ENCODE results near the gene HOMER2. TPM values are rescaled to one million over a fixed set of nuclear protein-coding genes. Genes with fewer than 3 reads are reported as not detected.
A peak's percentile ranks its signal among the peaks of the same experiment; 100 is the strongest.

HOMER2 gene
- total and polyA plus RNA-seq, 4 donors, result 22.4 to 36.0 (median 27.8) TPM

DNA sequence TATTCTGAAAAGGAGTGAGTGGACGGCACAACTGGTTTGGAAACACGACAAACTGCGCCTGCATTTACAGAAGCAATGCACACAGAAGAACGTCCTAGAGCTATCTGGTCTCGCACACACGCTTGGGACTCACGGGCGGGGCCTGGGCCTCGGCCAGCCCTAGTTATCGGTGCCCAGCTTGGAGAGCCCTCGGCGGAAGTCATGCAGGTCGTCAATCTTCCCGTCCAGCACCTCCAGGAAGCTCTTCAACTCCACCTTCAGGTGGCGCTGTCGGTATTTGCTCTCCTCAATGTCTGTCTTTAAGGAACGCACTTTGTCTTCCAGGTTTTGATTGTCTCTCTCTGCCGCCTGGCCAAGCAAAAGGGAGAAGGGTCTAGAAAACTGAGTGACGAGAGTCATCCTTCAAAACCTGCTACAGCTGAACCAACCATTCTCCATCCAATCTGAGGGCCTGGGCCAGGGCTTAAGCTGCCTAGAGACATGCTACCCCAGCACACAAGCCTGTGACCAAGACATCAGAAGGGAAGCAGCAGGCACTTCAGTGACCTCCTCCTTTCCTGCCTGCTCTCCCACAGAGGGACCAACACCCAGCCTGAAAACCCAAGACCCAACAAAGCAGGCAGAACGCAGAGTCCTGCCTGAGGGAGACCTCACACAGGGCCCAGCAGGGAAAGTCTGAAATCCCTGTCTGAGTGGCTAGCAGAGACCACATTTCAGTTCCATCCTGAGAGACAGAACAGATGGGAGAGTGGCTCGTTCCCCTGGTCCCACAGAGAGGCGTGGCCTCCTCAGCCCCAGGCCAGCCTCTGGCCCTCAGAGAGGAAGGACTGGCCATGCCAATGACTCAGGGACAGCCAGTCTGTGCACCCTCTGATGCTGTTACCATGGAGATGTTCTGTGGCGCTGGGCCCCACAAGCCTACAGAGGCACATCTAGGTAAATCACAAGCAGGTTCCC, 102.7 kb downstream of the HOMER2 start:
- 21% methylated on average over 20 of the region's 23 CpGs for WGBS (ENCODE audit: insufficient coverage)
- H3K4me1 ChIP-seq (ENCODE audit: control insufficient read depth, insufficient read depth, low read length), result peaks cover 22% of the 10 kb centered on the region
- no peaks in the 10 kb centered on the region for H3K9me3 ChIP-seq (ENCODE audit: control insufficient read depth, insufficient read depth, low read length)
- no peaks in the 10 kb centered on the region for H3K27me3 ChIP-seq (ENCODE audit: control insufficient read depth, insufficient read depth, low read length)
- peak in 5 of 6 donors; percentile 35 to 90 (median 47) for DNase-seq (ENCODE audit: low read depth in 4 of 6, low spot score in 6 of 6)
- H3K36me3 ChIP-seq (ENCODE audit: control insufficient read depth, insufficient read depth, low read length), result peaks cover 59% of the 10 kb centered on the region
- peak overlapping the region; percentile 71 for H3K27ac ChIP-seq (ENCODE audit: low read depth, low read length)
- H3K4me3 ChIP-seq (ENCODE audit: low read depth, low read length), result no peak overlapping the region

DNA sequence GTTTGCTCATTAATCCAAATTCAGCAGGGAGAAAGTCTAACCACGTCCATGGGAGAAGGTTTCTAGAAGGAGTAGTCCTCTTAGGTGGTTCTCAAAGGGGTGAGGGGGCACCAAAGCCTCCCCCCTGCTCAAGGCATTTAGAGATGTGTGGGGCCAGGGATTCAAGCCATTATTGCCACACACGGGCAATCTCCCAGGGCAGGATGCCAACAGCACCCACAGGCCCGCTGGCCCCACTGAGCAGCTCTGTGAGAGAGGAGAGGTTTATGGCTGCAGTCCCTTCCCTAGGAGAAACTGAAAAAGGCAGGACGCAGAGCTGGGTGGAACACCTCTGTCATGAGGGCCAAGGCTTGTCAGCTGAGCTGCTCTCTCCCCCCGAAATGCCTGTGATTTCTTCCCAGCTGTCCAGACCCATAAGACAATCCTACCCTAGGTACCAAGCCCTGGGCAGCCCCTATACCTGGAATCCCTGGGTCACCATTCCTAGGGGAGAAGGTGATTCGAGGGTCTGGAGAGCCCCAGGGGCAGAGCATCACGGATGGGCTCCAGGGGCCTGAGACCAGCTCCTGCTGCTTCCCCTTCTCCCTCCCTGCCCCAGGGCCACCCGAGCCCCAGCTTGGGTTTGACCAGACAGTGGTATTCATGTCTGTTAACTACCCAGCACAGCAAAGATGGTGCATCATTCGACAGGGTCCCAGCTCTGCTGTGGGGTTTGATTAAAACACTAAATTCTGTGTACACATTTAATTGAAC, 104.1 kb downstream of the HOMER2 start:
- 78% methylated on average over 7 of the region's 9 CpGs for whole genome bisulfite sequencing (ENCODE audit: insufficient coverage)
- H3K27ac ChIP-seq (ENCODE audit: low read depth, low read length), result no peak overlapping the region
- no peak for DNase-seq (ENCODE audit: low read depth in 4 of 6, low spot score in 6 of 6)
- peaks cover 22% of the 10 kb centered on the region for H3K4me1 ChIP-seq (ENCODE audit: control insufficient read depth, insufficient read depth, low read length)
- no peak overlapping the region for H3K4me3 ChIP-seq (ENCODE audit: low read depth, low read length)
- no peaks in the 10 kb centered on the region for H3K9me3 ChIP-seq (ENCODE audit: control insufficient read depth, insufficient read depth, low read length)
- no peaks in the 10 kb centered on the region for H3K27me3 ChIP-seq (ENCODE audit: control insufficient read depth, insufficient read depth, low read length)
- peaks cover 49% of the 10 kb centered on the region for H3K36me3 ChIP-seq (ENCODE audit: control insufficient read depth, insufficient read depth, low read length)

- peaks cover 22% of the 10 kb centered on the region for H3K4me1 ChIP-seq (ENCODE audit: control insufficient read depth, insufficient read depth, low read length)
- H3K9me3 ChIP-seq (ENCODE audit: control insufficient read depth, insufficient read depth, low read length), result no peaks in the 10 kb centered on the region
- 77% methylated on average over 7 of the region's 8 CpGs for whole genome bisulfite sequencing (ENCODE audit: insufficient coverage)
- DNase-seq (ENCODE audit: low read depth in 4 of 6, low spot score in 6 of 6), result no peak
- no peak overlapping the region for H3K4me3 ChIP-seq (ENCODE audit: low read depth, low read length)
- H3K27me3 ChIP-seq (ENCODE audit: control insufficient read depth, insufficient read depth, low read length), result no peaks in the 10 kb centered on the region
- no peak overlapping the region for H3K27ac ChIP-seq (ENCODE audit: low read depth, low read length)
- H3K36me3 ChIP-seq (ENCODE audit: control insufficient read depth, insufficient read depth, low read length), result peaks cover 49% of the 10 kb centered on the region
Observed at GRCh38 chr15:82847703-82848102, 104.8 kb downstream of the HOMER2 start.

DNA sequence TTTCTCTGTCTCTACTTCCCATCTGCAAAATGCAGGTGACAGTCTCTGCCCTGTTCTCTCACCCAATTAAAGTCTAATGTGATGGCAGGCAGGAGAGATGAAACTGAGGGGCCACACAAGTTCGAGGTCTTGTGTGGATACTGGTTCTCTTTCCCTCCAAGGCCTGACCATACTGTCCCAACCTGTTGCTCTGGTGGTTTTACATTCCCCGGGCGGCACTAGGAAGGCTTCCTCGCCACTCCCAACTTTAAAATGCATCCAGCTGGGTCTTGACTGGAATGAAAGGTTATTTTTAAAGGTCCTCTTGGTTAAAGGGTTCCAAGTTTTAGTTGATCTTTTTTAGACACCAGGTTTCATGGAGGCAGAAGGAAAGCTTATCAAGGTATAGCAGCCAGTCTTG, 105.9 kb downstream of the HOMER2 start:
- Histone ChIP-seq H3K27me3 (ENCODE audit: control insufficient read depth, insufficient read depth, low read length) (no peaks in the 10 kb centered on the region), H3K4me3 (ENCODE audit: low read depth, low read length) (no peak overlapping the region), H3K36me3 (ENCODE audit: control insufficient read depth, insufficient read depth, low read length) (peaks cover 45% of the 10 kb centered on the region), H3K4me1 (ENCODE audit: control insufficient read depth, insufficient read depth, low read length) (peaks cover 19% of the 10 kb centered on the region), H3K9me3 (ENCODE audit: control insufficient read depth, insufficient read depth, low read length) (no peaks in the 10 kb centered on the region), H3K27ac (ENCODE audit: low read depth, low read length) (no peak overlapping the region)
- no peak for DNase-seq (ENCODE audit: low read depth in 4 of 6, low spot score in 6 of 6)
- WGBS (ENCODE audit: insufficient coverage), result 80% methylated on average over 1 of the region's 4 CpGs

DNA sequence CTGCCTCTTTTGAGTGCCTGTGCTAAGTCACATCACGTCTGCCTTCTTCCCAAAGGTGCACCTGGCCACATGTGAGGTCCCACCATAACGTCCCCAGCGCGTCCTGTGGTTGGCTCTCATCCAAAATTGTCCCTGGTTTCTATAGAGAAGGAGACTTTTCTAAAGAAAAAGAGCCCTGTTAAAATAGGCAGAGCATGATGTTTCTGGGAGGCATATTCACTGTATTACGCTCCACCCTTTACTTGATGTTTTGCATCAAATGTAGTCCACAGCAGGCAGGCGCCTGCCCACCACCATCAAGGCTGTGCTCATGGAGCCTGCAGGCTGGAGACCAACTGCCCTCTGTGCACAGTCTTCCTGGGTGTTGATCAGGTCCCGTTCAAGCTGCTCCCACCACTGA, 106.8 kb downstream of the HOMER2 start:
- no peak for DNase-seq (ENCODE audit: low read depth in 4 of 6, low spot score in 6 of 6)
- Histone ChIP-seq H3K9me3 (ENCODE audit: control insufficient read depth, insufficient read depth, low read length) (no peaks in the 10 kb centered on the region), H3K27me3 (ENCODE audit: control insufficient read depth, insufficient read depth, low read length) (no peaks in the 10 kb centered on the region), H3K27ac (ENCODE audit: low read depth, low read length) (no peak overlapping the region), H3K4me3 (ENCODE audit: low read depth, low read length) (no peak overlapping the region), H3K4me1 (ENCODE audit: control insufficient read depth, insufficient read depth, low read length) (peaks cover 17% of the 10 kb centered on the region), H3K36me3 (ENCODE audit: control insufficient read depth, insufficient read depth, low read length) (peaks cover 39% of the 10 kb centered on the region)
- 86% methylated on average over 3 of the region's 7 CpGs for WGBS (ENCODE audit: insufficient coverage)

DNA sequence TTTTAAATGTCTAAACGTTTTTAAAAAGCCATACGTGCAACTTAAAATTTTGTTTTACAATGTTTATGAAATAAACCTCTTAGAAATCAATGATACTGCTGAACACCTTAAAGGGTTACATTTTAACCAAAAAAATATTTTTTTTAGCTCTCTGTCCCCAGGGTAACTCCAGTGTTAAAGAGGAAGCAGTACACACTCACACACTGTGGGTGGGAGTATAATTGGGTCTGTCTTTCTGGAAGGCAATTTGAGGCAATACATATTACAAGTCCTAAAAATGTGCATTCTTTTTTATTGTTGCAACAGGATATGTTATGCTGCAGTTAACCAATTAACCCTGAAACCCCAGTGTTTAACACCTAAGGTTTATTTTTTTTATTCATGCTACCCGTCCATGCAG, 109.0 kb downstream of the HOMER2 start:
- 100% methylated on average over 1 of the region's 3 CpGs for WGBS (ENCODE audit: insufficient coverage)
- H3K4me3 ChIP-seq (ENCODE audit: low read depth, low read length), result no peak overlapping the region
- no peak for DNase-seq (ENCODE audit: low read depth in 4 of 6, low spot score in 6 of 6)
- H3K27ac ChIP-seq (ENCODE audit: low read depth, low read length), result no peak overlapping the region
- peaks cover 3% of the 10 kb centered on the region for H3K4me1 ChIP-seq (ENCODE audit: control insufficient read depth, insufficient read depth, low read length)
- no peaks in the 10 kb centered on the region for H3K27me3 ChIP-seq (ENCODE audit: control insufficient read depth, insufficient read depth, low read length)
- H3K36me3 ChIP-seq (ENCODE audit: control insufficient read depth, insufficient read depth, low read length), result peaks cover 31% of the 10 kb centered on the region
- no peaks in the 10 kb centered on the region for H3K9me3 ChIP-seq (ENCODE audit: control insufficient read depth, insufficient read depth, low read length)

- no peaks in the 10 kb centered on the region for H3K4me1 ChIP-seq (ENCODE audit: control insufficient read depth, insufficient read depth, low read length)
- H3K27me3 ChIP-seq (ENCODE audit: control insufficient read depth, insufficient read depth, low read length), result no peaks in the 10 kb centered on the region
- 100% methylated on average over 2 of the region's 4 CpGs for WGBS (ENCODE audit: insufficient coverage)
- H3K4me3 ChIP-seq (ENCODE audit: low read depth, low read length), result no peak overlapping the region
- H3K27ac ChIP-seq (ENCODE audit: low read depth, low read length), result no peak overlapping the region
- no peak for DNase-seq (ENCODE audit: low read depth in 4 of 6, low spot score in 6 of 6)
- H3K36me3 ChIP-seq (ENCODE audit: control insufficient read depth, insufficient read depth, low read length), result peaks cover 36% of the 10 kb centered on the region
- no peaks in the 10 kb centered on the region for H3K9me3 ChIP-seq (ENCODE audit: control insufficient read depth, insufficient read depth, low read length)
Observed at GRCh38 chr15:82840166-82840565, 112.4 kb downstream of the HOMER2 start.

- no peak for DNase-seq (ENCODE audit: low read depth in 4 of 6, low spot score in 6 of 6)
- Histone ChIP-seq H3K27ac (ENCODE audit: low read depth, low read length) (no peak overlapping the region), H3K27me3 (ENCODE audit: control insufficient read depth, insufficient read depth, low read length) (no peaks in the 10 kb centered on the region), H3K36me3 (ENCODE audit: control insufficient read depth, insufficient read depth, low read length) (peaks cover 39% of the 10 kb centered on the region), H3K9me3 (ENCODE audit: control insufficient read depth, insufficient read depth, low read length) (no peaks in the 10 kb centered on the region), H3K4me1 (ENCODE audit: control insufficient read depth, insufficient read depth, low read length) (no peaks in the 10 kb centered on the region), H3K4me3 (ENCODE audit: low read depth, low read length) (no peak overlapping the region)
Observed at GRCh38 chr15:82839136-82839535, 113.4 kb downstream of the HOMER2 start.

DNA sequence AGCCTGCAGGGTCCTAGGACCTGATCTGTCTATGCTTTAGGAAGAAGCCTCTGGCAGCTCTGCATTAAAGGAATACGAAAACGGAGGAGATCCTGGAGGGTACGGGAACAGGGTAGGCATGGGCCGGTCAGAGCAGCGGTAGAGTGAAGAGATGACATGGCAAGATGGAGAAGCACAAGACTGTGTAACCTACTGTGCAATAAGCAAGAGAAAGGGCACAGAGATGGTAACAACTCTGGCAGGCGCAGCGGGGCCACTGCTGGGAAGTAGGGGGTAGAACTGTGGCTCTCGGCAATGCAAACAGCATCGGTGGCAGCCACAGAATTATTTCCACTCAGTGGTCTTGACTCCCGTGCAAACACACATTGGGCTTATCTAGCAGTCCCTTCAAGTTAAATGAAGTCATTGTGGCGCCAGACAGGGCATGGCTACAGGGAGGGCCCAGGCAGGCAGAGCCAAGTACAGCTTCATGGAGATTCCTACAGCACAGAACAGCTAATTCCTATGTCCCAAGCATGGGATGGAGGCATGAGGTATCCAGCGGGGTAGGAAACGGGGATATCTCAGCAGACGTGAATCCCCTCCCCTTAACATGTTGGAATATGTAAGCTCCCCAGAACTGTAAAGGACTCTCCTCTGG, 114.3 kb downstream of the HOMER2 start:
- Histone ChIP-seq H3K27me3 (ENCODE audit: control insufficient read depth, insufficient read depth, low read length) (no peaks in the 10 kb centered on the region), H3K27ac (ENCODE audit: low read depth, low read length) (no peak overlapping the region), H3K4me1 (ENCODE audit: control insufficient read depth, insufficient read depth, low read length) (no peaks in the 10 kb centered on the region), H3K9me3 (ENCODE audit: control insufficient read depth, insufficient read depth, low read length) (no peaks in the 10 kb centered on the region), H3K36me3 (ENCODE audit: control insufficient read depth, insufficient read depth, low read length) (peaks cover 46% of the 10 kb centered on the region), H3K4me3 (ENCODE audit: low read depth, low read length) (no peak overlapping the region)
- 95% methylated on average over 10 of the region's 14 CpGs for WGBS (ENCODE audit: insufficient coverage)
- no peak for DNase-seq (ENCODE audit: low read depth in 4 of 6, low spot score in 6 of 6)

Measured in spinal cord (tissue), 10 donors.